ENCODE data around the gene NCAM2. TPM values are rescaled to one million over a fixed set of nuclear protein-coding genes. Genes with fewer than 3 reads are reported as not detected.

The NCAM2 gene
- total RNA-seq, 1 donor from 2014 or later: 1.3 TPM

- Histone ChIP-seq H3K36me3 (ENCODE audit: control insufficient read depth, insufficient read depth, low read length) (no peaks in the 10 kb centered on the region), H3K27me3 (ENCODE audit: control insufficient read depth, insufficient read depth, low read length) (no peaks in the 10 kb centered on the region), H3K4me3 (ENCODE audit: low read depth, low read length) (no peak overlapping the region)
- no peak for TF ChIP-seq CTCF (IDR thresholded peaks at IDR 0.05; ENCODE audit: insufficient read depth, low read length, severe bottlenecking)
- DNase-seq (ENCODE audit: low read depth) (no peak), FAIRE-seq (no peak)
Observed at GRCh38 chr21:21007606-21008005, 9.4 kb downstream of the NCAM2 start.

GRCh38 chr21:21010228-21010627 lies 12.0 kb downstream of the NCAM2 start:
- FAIRE-seq (no peak), DNase-seq (ENCODE audit: low read depth) (no peak)
- H3K36me3 ChIP-seq (ENCODE audit: control insufficient read depth, insufficient read depth, low read length): no peaks in the 10 kb centered on the region
- H3K4me3 ChIP-seq (ENCODE audit: low read depth, low read length): no peak overlapping the region
- H3K27me3 ChIP-seq (ENCODE audit: control insufficient read depth, insufficient read depth, low read length): no peaks in the 10 kb centered on the region
- TF ChIP-seq CTCF (IDR thresholded peaks at IDR 0.05; ENCODE audit: insufficient read depth, low read length, severe bottlenecking): no peak

- FAIRE-seq (no peak), DNase-seq (ENCODE audit: low read depth) (no peak)
- TF ChIP-seq CTCF (IDR thresholded peaks at IDR 0.05; ENCODE audit: insufficient read depth, low read length, severe bottlenecking): no peak
- no peaks in the 10 kb centered on the region for H3K36me3 ChIP-seq (ENCODE audit: control insufficient read depth, insufficient read depth, low read length)
- no peaks in the 10 kb centered on the region for H3K27me3 ChIP-seq (ENCODE audit: control insufficient read depth, insufficient read depth, low read length)
- no peak overlapping the region for H3K4me3 ChIP-seq (ENCODE audit: low read depth, low read length)
Observed at GRCh38 chr21:21010698-21011097, 12.5 kb downstream of the NCAM2 start.

- Histone ChIP-seq H3K27me3 (ENCODE audit: control insufficient read depth, insufficient read depth, low read length) (no peaks in the 10 kb centered on the region), H3K36me3 (ENCODE audit: control insufficient read depth, insufficient read depth, low read length) (no peaks in the 10 kb centered on the region), H3K4me3 (ENCODE audit: low read depth, low read length) (no peak overlapping the region)
- no peak for DNase-seq (ENCODE audit: low read depth)
- FAIRE-seq: no peak
- no peak for TF ChIP-seq CTCF (IDR thresholded peaks at IDR 0.05; ENCODE audit: insufficient read depth, low read length, severe bottlenecking)
Observed at GRCh38 chr21:21018821-21019220, 20.6 kb downstream of the NCAM2 start.

GRCh38 chr21:21019681-21020080 lies 21.5 kb downstream of the NCAM2 start:
- Histone ChIP-seq H3K27me3 (ENCODE audit: control insufficient read depth, insufficient read depth, low read length) (no peaks in the 10 kb centered on the region), H3K4me3 (ENCODE audit: low read depth, low read length) (no peak overlapping the region), H3K36me3 (ENCODE audit: control insufficient read depth, insufficient read depth, low read length) (no peaks in the 10 kb centered on the region)
- DNase-seq (ENCODE audit: low read depth) (no peak), FAIRE-seq (no peak)
- TF ChIP-seq CTCF (IDR thresholded peaks at IDR 0.05; ENCODE audit: insufficient read depth, low read length, severe bottlenecking): no peak

GRCh38 chr21:21025742-21026141 lies 27.5 kb downstream of the NCAM2 start:
- no peak for TF ChIP-seq CTCF (IDR thresholded peaks at IDR 0.05; ENCODE audit: insufficient read depth, low read length, severe bottlenecking)
- DNase-seq (ENCODE audit: low read depth) (no peak), FAIRE-seq (no peak)
- H3K27me3 ChIP-seq (ENCODE audit: control insufficient read depth, insufficient read depth, low read length): no peaks in the 10 kb centered on the region
- no peak overlapping the region for H3K4me3 ChIP-seq (ENCODE audit: low read depth, low read length)
- H3K36me3 ChIP-seq (ENCODE audit: control insufficient read depth, insufficient read depth, low read length): no peaks in the 10 kb centered on the region
